HG03159 (cell line): ENCODE data around the gene GLRA3.
"Not testable (repeated sequence)": the region's sequence is repeated elsewhere in the genome, so short reads cannot be mapped to it uniquely, and the experiment has no call there.

Experiments used
- ATAC-seq: cut with Tn5 transposase; IDR thresholded peaks from one replicate; pipeline ENCODE4 v1.9.1; 2021; ENCODE audit warnings: mild to moderate bottlenecking, moderate library complexity; ENCODE audit not compliant: unreplicated experiment

Gene GLRA3

GRCh38 chr4:174669270-174669669 is 159.8 kb downstream of the GLRA3 start:
- no peak for ATAC-seq

DNA sequence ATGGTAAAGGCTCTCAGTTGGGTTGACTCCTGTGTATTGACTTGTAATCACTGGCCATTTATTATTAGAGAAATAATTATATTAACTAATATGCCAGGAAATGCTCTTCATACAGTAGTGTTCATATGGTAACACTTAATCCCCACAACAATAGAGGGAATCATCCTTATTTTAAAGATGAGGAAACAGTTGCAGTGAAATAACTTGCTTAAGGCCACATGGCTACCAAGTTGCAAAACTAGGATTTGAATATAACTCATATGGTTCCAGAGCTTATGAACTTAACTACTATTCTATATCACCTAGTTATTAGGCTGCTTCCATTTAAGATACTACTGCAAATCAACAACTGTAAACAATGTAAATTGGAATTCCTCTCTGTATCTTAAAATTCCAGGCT is 163.2 kb downstream of the GLRA3 start:
- no peak for ATAC-seq

- no peak for ATAC-seq
Observed at GRCh38 chr4:174663216-174663615, 165.8 kb downstream of the GLRA3 start.

- no peak for ATAC-seq
Observed at GRCh38 chr4:174658246-174658645, 170.8 kb downstream of the GLRA3 start.

- ATAC-seq: no peak
Observed at GRCh38 chr4:174657472-174657871, 171.6 kb downstream of the GLRA3 start.

DNA sequence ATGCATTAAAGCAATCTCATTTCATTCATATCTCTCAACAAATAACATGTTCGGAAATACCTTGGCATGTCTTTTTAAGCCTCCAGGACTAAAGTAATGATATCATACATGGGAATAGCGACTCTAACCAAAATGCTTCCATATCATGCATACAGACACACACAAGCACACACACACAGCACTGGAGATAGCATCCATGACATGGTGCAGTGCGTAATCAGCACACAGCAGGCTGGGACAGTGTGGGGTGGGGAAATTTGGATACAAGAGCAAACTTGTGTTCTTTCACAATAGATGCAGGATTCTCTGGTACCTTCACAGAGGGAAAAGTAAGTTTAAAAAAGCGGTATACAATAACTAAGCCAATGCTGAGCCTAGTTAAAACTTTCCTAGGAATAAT is 174.4 kb downstream of the GLRA3 start:
- ATAC-seq: no peak

GRCh38 chr4:174650711-174651355 is 178.2 kb downstream of the GLRA3 start:
- no peak for ATAC-seq

DNA sequence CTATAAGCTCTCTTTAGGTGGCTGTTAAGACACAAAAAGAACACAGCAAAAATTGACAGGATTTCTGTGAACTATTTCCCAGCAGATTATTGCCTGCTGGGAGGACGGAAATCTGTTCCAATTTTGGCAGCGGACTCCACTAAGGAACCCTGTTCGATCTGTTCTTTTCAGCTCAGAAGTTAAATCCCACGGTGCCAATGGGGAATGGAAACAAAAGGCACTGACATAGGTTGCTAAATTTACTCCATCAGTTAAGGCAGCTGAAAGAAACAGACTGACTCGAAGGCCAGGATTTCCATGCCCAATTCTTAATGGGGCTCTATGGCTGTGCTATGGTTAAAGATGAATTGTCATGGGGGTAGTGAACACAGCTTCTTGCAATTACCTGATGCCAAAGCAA is 180.2 kb downstream of the GLRA3 start:
- ATAC-seq: no peak

GRCh38 chr4:174646326-174646725 is 182.7 kb downstream of the GLRA3 start:
- ATAC-seq: no peak

GRCh38 chr4:174640146-174640545 is 188.9 kb downstream of the GLRA3 start:
- no peak for ATAC-seq

- no peak for ATAC-seq
Observed at GRCh38 chr4:174635732-174636131, 193.3 kb downstream of the GLRA3 start.

DNA sequence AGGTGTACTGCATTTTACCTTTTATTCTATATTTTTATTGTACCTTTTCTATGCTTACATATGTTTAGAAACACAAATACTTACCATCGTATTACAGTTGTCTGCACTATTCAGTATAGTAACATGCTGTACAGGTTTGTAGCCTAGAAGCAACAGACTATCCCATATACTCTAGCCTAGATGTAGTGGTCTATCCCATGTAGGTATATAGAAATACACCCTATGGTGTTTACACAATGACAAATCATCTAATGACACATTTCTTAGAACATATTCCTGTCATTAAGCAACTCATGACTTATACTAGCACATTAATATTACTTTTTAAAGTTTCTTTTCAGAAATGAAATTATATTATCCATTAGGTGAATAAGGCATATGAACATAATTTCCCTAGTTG is 195.6 kb downstream of the GLRA3 start:
- no peak for ATAC-seq

DNA sequence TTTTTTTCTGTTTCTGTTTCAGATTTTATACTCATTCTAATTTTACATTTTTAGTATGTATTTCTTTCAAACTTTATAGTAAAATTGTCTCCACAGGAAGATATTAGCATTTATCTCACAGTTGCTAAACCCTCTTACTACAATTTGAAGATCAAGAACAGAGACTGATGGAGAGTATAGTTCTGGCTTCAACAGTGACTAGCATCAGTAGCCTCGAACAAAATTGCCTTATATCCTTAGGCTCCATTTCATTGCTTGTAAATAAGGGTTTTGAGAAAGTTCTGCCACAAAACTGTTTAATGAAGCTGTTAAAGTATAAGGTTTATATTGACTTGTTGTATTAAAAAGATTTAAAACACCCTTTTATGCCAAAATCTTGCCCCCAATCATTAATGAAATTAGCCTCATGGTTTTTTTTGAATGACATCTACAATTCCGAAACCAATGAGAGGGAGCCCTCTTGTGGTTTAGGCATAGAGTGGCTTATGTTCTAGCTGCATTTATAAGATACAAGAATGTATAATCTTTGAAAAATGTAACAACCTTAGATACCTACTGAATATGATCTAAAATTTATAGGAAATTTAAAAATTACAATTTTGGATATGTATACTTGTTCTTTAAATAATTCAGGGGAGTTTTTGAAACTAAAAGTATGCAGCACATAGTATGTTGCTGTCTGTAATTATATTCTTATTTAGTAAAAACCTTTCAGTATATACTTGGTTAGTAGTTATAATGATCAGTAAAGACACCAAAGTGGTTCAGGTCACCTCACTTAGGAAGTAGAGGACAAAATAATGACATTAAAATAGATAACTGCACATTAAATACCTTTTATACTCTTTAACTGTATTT is 196.9 kb downstream of the GLRA3 start:
- peak; percentile 83 for ATAC-seq

GRCh38 chr4:174629907-174630450 is 199.1 kb downstream of the GLRA3 start:
- not testable (repeated sequence) for ATAC-seq

- no peak for ATAC-seq
Observed at GRCh38 chr4:174629265-174629664, 199.8 kb downstream of the GLRA3 start.

- ATAC-seq: no peak
Observed at GRCh38 chr4:174628191-174628590, 200.9 kb downstream of the GLRA3 start.

GRCh38 chr4:174627473-174627872 is 201.6 kb downstream of the GLRA3 start:
- ATAC-seq: no peak

DNA sequence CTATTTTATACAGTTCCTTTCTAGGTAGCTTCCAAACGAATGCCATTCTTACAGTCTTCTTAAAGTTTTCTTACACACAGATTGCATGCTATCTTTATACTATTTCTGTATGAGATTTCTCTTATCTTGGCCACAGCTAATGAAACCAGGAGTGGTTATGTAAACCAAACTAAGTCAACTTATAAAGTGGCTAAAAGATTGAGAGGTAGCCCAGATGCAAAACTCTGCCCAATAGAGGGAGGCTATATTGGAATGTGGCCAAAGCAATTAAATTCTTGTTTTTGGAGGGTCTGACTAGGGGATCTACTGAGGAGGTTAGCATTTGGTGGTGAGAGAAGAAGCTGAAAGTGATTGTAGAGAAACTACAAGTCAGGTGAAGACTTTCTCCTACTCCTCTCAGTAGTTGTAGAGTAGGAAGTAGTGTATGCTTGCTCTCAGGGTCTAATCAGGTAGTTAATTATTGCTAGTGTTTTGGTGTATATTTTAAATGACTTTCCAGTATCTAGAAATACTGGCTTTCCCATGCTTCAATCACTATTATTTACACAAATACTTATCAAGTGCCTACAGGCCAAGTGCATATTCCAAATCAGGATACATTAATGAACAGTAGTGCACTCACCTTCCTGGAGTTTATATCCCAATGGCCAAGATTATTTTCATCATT is 202.6 kb downstream of the GLRA3 start:
- no peak for ATAC-seq

GRCh38 chr4:174616661-174617060 is 212.4 kb downstream of the GLRA3 start:
- ATAC-seq: no peak

GRCh38 chr4:174613979-174614378 is 215.1 kb downstream of the GLRA3 start:
- no peak for ATAC-seq

DNA sequence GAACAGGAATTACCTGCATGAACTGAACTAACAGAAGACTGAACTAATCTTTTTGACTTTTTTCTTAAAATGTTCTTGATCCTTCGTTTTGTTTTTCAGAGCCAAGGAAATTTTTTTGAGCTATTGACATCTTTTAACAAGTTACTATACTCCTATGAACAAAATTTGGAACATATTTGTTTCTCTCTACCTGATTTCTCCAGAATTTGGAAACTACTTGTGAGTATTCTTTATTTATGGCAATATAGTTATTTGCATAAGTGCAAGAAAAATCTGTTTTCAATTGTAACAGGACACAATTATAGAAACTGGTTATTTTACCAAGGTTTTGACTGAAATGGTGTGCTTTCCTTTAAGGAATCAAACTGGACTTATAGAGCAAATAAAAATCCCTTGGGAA is 217.3 kb downstream of the GLRA3 start:
- ATAC-seq: no peak

- ATAC-seq: no peak
Observed at GRCh38 chr4:174607792-174608191, 221.3 kb downstream of the GLRA3 start.
